DOHH2 (cell line): ENCODE data around the gene TBC1D22A.

ENCODE experiments used
- H3F3A ChIP-seq: fragments of 200-600 bp; sonication (generic), shearing (Covaris generic); 2 replicates; pipeline ENCODE4 v1.6.0; 2016; ENCODE audit warnings: antibody characterized with exemption, mild to moderate bottlenecking; ENCODE audit not compliant: control insufficient read depth, insufficient read depth
- H3K27ac ChIP-seq: fragments of 200-600 bp; sonication (generic); 2 replicates; pipeline ENCODE4 v1.5.1; 2014; ENCODE audit warnings: low read depth, mild to moderate bottlenecking, low read length, moderate library complexity
- H3K27me3 ChIP-seq: fragments of 200-600 bp; sonication (generic); 2 replicates; pipeline ENCODE4 v1.6.1; 2014; ENCODE audit warnings: mild to moderate bottlenecking, low read length, mixed read lengths; ENCODE audit not compliant: control insufficient read depth
- H3K36me3 ChIP-seq: fragments of 200-600 bp; sonication (generic); 2 replicates; pipeline ENCODE4 v1.6.1; 2014; ENCODE audit warnings: mild to moderate bottlenecking, low read length, moderate library complexity, mixed read lengths; ENCODE audit not compliant: control insufficient read depth
- H3K4me1 ChIP-seq: fragments of 200-600 bp; sonication (generic); 2 replicates; pipeline ENCODE4 v1.6.1; 2014; ENCODE audit warnings: mild to moderate bottlenecking, low read length, mixed read lengths; ENCODE audit not compliant: control insufficient read depth
- H3K4me2 ChIP-seq: fragments of 200-600 bp; sonication (generic); 2 replicates; pipeline ENCODE4 v1.6.0; 2014; ENCODE audit warnings: mild to moderate bottlenecking, low read length, moderate library complexity
- H3K4me3 ChIP-seq: fragments of 200-600 bp; sonication (generic); 2 replicates; pipeline ENCODE4 v1.5.1; 2014; ENCODE audit warnings: mild to moderate bottlenecking, low read length, mixed read lengths
- H3K79me2 ChIP-seq: fragments of 200-600 bp; sonication (generic); 2 replicates; pipeline ENCODE4 v1.6.1; 2014; ENCODE audit warnings: mild to moderate bottlenecking, low read length, mixed read lengths; ENCODE audit not compliant: control insufficient read depth
- H3K9me2 ChIP-seq: fragments of 200-600 bp; sonication (generic); replicated peaks from 2 replicates; pipeline ENCODE4 v1.6.1; 2014; ENCODE audit warnings: mild to moderate bottlenecking, low read length, mixed read lengths; ENCODE audit not compliant: control insufficient read depth
- H3K9me3 ChIP-seq: fragments of 200-600 bp; sonication (generic); 2 replicates; pipeline ENCODE4 v1.6.1; 2014; ENCODE audit warnings: antibody characterized with exemption, low read length, mixed read lengths; ENCODE audit not compliant: control insufficient read depth, insufficient read depth
- H4K20me1 ChIP-seq: fragments of 200-600 bp; sonication (generic); 2 replicates; pipeline ENCODE4 v1.6.0; 2014; ENCODE audit warnings: low read depth, mild to moderate bottlenecking, antibody characterized with exemption, low read length, moderate library complexity; ENCODE audit not compliant: control insufficient read depth, insufficient read depth
- CTCF ChIP-seq: fragments of 200-600 bp; sonication (generic); IDR thresholded peaks from one replicate; pipeline ENCODE4 v1.5.1; 2014; ENCODE audit warnings: antibody characterized with exemption, mild to moderate bottlenecking, low read depth, low read length; ENCODE audit not compliant: poor library complexity, severe bottlenecking
- EZH2phosphoT487 ChIP-seq: fragments of 200-600 bp; sonication (generic); IDR thresholded peaks from 2 replicates; pipeline ENCODE4 v1.6.1; 2017; ENCODE audit warnings: borderline replicate concordance, mild to moderate bottlenecking, antibody characterized with exemption, low read length, moderate library complexity, mixed read lengths

The TBC1D22A gene

GRCh38 chr22:46948411-46949144 lies 186.1 kb downstream of the TBC1D22A start:
- Histone ChIP-seq H3K4me2 (no peak overlapping the region), H3K9me2 (no peaks in the 10 kb centered on the region), H3K4me1 (no peaks in the 10 kb centered on the region), H3F3A (no peaks in the 10 kb centered on the region), H3K9me3 (no peaks in the 10 kb centered on the region), H3K4me3 (no peak overlapping the region), H3K36me3 (peaks cover 56% of the 10 kb centered on the region), H4K20me1 (peaks cover 7% of the 10 kb centered on the region), H3K79me2 (peaks cover 45% of the 10 kb centered on the region), H3K27ac (no peak overlapping the region), H3K27me3 (no peaks in the 10 kb centered on the region)
- TF ChIP-seq CTCF (no peak), EZH2phosphoT487 (no peak)

GRCh38 chr22:46951350-46951749 lies 188.9 kb downstream of the TBC1D22A start:
- Histone ChIP-seq H3K79me2 (peaks cover 51% of the 10 kb centered on the region), H3K36me3 (peaks cover 67% of the 10 kb centered on the region), H3K4me3 (no peak overlapping the region), H4K20me1 (peaks cover 11% of the 10 kb centered on the region), H3K27me3 (no peaks in the 10 kb centered on the region), H3F3A (no peaks in the 10 kb centered on the region), H3K4me1 (no peaks in the 10 kb centered on the region), H3K9me3 (no peaks in the 10 kb centered on the region), H3K27ac (no peak overlapping the region), H3K4me2 (no peak overlapping the region), H3K9me2 (no peaks in the 10 kb centered on the region)
- TF ChIP-seq EZH2phosphoT487 (no peak), CTCF (no peak)

- no peak overlapping the region for H3K4me2 ChIP-seq
- H3K4me1 ChIP-seq = no peaks in the 10 kb centered on the region
- no peaks in the 10 kb centered on the region for H3K27me3 ChIP-seq
- H3K79me2 ChIP-seq = peaks cover 45% of the 10 kb centered on the region
- H3F3A ChIP-seq = no peaks in the 10 kb centered on the region
- peaks cover 11% of the 10 kb centered on the region for H4K20me1 ChIP-seq
- no peak overlapping the region for H3K27ac ChIP-seq
- peaks cover 72% of the 10 kb centered on the region for H3K36me3 ChIP-seq
- no peaks in the 10 kb centered on the region for H3K9me2 ChIP-seq
- no peak overlapping the region for H3K4me3 ChIP-seq
- H3K9me3 ChIP-seq = no peaks in the 10 kb centered on the region
- no peak for TF ChIP-seq EZH2phosphoT487
- no peak for TF ChIP-seq CTCF
These were observed 189.5 kb downstream of the TBC1D22A start for GRCh38 chr22:46951973-46952372.
